Ovary (tissue), 9 donors: ENCODE measurements around the gene FAM24B. TPM values are rescaled to one million over a fixed set of nuclear protein-coding genes. Genes with fewer than 3 reads are reported as not detected.

Source experiments
- DNase-seq, 5 donors: peaks; one replicate each; pipeline ENCODE4 v3.0.0-alpha.2; 2019 to 2020
- H3K27ac ChIP-seq, 2 donors: fragments of 200-600 bp; one replicate each; pipeline versions ENCODE4 v1.5.1 to v1.8.0; 2019 to 2022
- H3K27me3 ChIP-seq: fragments of 200-600 bp; one replicate; pipeline ENCODE4 v1.8.0; 2022
- H3K36me3 ChIP-seq: fragments of 200-600 bp; sonication (generic); one replicate; pipeline ENCODE4 v1.5.1; 2019
- H3K4me1 ChIP-seq: one replicate; pipeline ENCODE4 v1.8.1; 2013; ENCODE audit warnings: mild to moderate bottlenecking, moderate library complexity; ENCODE audit not compliant: insufficient read depth
- H3K4me3 ChIP-seq: fragments of 200-600 bp; sonication (generic); one replicate; pipeline ENCODE4 v1.5.1; 2017
- H3K9me3 ChIP-seq, 2 donors: fragments of 200-600 bp in 1 of 2; sonication (generic) in 1 of 2; one replicate each; pipeline versions ENCODE4 v1.5.1 to v1.8.1; 2013 to 2019; ENCODE audit warnings: mild to moderate bottlenecking in 1 of 2, moderate library complexity in 1 of 2
- EP300 ChIP-seq: sonication (generic); formaldehyde crosslinking; IDR thresholded peaks from one replicate; pipeline ENCODE4 v1.6.1; 2017; ENCODE audit warnings: antibody characterized with exemption
- POLR2A ChIP-seq: fragments of 450-650 bp; IDR thresholded peaks from one replicate; pipeline ENCODE4 v1.6.1; 2017; ENCODE audit warnings: antibody characterized with exemption, mild to moderate bottlenecking, moderate library complexity
- WGBS, 3 donors: extraction: QIAGEN DNeasy Blood & Tissue Kit in 1 of 3; methylation state at CpG; one replicate each; pipeline versions ENCODE4 v1.1.5 to v1.1.7; 2013 to 2017; 5-methylcytosine and 5-hydroxymethylcytosine counted together
- intact Hi-C, 4 donors: fragments of 100-400 bp; cut with DNase I; formaldehyde crosslinking; loops; one replicate each; pipeline versions ENCODE4 v1.11.0 to v1.15.1; 2022 to 2023
- polyA plus RNA-seq, 2 donors: library from polyadenylated mRNA; stranded (reverse); fragments of 200-250 nt in 1 of 2; fragments of 350-450 nt in 1 of 2; fragmentation: Illumina TruSeq in 1 of 2; extraction: RNeasy Lipid Tissue Mini Kit (QIAGEN cat#74804) in 1 of 2; gene quantifications; one replicate each; pipeline ENCODE4 v1.2.3, GENCODE V29; 2013 to 2014
- total RNA-seq, 7 donors: library from RNA; depleted of rRNA in 2 of 7; stranded (reverse); fragments of >200 nt in 2 of 7; fragmentation: NEBNext Ultra II Directional in 3 of 7; extraction: Animal tissue kit (Norgen Biotek cat#: 25700) in 3 of 7; gene quantifications; one replicate each; pipeline versions ENCODE4 v1.1.0 to v1.2.4, GENCODE V29; 2016 to 2023
- TF ChIP-seq, protein P1 (sequence below), 3 donors: fragments of 450-650 bp in 2 of 3; fragments of 200-600 bp in 1 of 3; IDR thresholded peaks; one replicate each; pipeline versions ENCODE4 v1.5.1 to v1.8.0; 2016 to 2022; ENCODE audit warnings: antibody characterized with exemption in 3 of 3, mild to moderate bottlenecking in 1 of 3
- donor health status: DM: no; HTN: no; CAD: no; lungs with moderate emphysema.
- donor health status: DM: no; HTN: no; CAD: no.
- donor health status: Bipolar disorder and iron deficiency.
- donor health status: DM: yes; HTN: yes; CAD: no.
- donor health status: DM: no; HTN: no; CAD: no.
- donor health status: DM: yes; HTN: yes; CAD: no.

FAM24B gene
- total and polyA plus RNA-seq, 9 donors, result 1.8 to 4.2 (median 2.8) TPM

DNA sequence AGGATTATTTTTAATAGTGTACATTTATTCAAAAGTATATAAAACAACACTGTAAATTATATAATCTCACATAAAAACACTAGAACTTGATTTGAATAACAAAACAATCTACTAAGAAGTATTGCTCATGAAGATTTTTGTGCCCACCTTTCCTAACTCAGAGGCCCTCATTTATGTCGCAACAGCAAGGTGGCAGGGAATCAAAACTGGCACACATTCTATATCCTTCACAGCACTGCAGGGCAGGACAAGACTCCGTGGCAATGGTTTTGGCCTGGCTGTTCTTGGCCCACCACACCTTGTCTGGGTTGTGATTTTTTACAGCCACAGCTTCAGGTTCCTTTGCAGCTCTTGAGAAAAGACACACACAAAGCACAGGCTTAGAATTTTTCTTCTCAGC, 30.3 kb downstream of the FAM24B start:
- Histone ChIP-seq H3K27ac (no peak overlapping the region), H3K36me3 (no peaks in the 10 kb centered on the region)

DNA sequence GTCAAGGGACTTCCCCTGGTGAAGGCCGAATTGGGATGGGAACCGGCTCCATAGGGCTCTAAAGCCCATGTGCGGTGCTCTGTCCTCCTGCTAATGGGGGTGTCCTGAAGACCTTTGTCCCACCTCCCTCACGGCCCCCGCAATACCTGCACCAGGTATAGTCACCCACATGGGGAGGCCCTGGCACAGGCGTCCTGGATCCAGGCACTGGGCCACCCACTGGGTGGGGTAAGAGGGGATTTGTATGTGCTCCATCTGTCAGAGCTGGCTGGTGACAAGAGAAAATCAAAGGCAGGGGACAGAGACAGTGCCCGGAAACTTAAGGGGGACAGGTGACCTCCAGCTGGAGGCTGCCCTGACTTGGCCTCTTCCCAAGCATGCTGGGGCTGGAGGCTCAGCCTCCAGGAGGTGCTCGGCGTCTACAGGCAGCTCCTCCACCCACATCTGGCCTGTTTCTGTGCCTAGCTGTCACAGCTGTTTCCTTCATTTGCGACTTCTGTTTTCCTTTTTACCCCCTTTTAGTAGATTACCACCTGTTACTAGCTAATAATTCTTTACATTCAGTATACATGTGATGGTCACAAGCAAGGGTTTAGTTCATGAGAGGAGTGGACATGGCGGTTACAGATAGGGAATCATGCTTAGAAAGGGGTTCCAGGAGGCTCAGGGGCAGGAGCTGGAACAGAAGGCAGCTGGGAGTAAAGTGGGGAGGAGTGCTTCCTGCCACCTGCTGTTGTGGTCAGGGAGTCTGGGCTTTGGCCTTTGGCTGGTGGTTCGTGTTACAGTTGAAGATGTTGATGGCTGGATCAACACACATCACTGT, 31.4 kb downstream of the FAM24B start:
- H3K27ac ChIP-seq, result no peak overlapping the region
- H3K27me3 ChIP-seq, result no peaks in the 10 kb centered on the region
- TF ChIP-seq POLR2A (no peak), EP300 (no peak)
- TF ChIP-seq, protein P1, sequence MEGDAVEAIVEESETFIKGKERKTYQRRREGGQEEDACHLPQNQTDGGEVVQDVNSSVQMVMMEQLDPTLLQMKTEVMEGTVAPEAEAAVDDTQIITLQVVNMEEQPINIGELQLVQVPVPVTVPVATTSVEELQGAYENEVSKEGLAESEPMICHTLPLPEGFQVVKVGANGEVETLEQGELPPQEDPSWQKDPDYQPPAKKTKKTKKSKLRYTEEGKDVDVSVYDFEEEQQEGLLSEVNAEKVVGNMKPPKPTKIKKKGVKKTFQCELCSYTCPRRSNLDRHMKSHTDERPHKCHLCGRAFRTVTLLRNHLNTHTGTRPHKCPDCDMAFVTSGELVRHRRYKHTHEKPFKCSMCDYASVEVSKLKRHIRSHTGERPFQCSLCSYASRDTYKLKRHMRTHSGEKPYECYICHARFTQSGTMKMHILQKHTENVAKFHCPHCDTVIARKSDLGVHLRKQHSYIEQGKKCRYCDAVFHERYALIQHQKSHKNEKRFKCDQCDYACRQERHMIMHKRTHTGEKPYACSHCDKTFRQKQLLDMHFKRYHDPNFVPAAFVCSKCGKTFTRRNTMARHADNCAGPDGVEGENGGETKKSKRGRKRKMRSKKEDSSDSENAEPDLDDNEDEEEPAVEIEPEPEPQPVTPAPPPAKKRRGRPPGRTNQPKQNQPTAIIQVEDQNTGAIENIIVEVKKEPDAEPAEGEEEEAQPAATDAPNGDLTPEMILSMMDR (IDR thresholded peaks at IDR 0.05), result no peak
- H3K9me3 ChIP-seq, result no peaks in the 10 kb centered on the region
- H3K4me1 ChIP-seq, result no peaks in the 10 kb centered on the region
- H3K36me3 ChIP-seq, result no peaks in the 10 kb centered on the region
- WGBS, 3 donors, result 72 to 78% (median 72%) methylated on average over 12 of the region's 12 CpGs
- H3K4me3 ChIP-seq, result no peak overlapping the region
- intact Hi-C loops, result no loop called here
- DNase-seq, result no peak

More for the DNA sequence above, 30.3 kb downstream of the FAM24B start:
- no peak for DNase-seq
- TF ChIP-seq POLR2A, result no peak
- TF ChIP-seq, protein P1 (IDR thresholded peaks at IDR 0.05), result no peak
- TF ChIP-seq EP300, result no peak
- H3K27me3 ChIP-seq, result no peaks in the 10 kb centered on the region
- intact Hi-C loops, result no loop called here
- 49 to 80% (median 57%) methylated on average over 2 of the region's 2 CpGs for WGBS, 3 donors
- H3K4me3 ChIP-seq, result no peak overlapping the region
- H3K9me3 ChIP-seq, result no peaks in the 10 kb centered on the region
- H3K4me1 ChIP-seq, result no peaks in the 10 kb centered on the region

GRCh38 chr10:122845783-122846332, 33.5 kb downstream of the FAM24B start, which contains the start of gene CUZD1:
Gene CUZD1, minus strand, starts transcription at chr10:122845857. Its CDS starts 14 bp downstream, at chr10:122845843.
- no peak for DNase-seq
- no peak for TF ChIP-seq EP300
- no peak for TF ChIP-seq POLR2A
- Histone ChIP-seq H3K9me3 (no peaks in the 10 kb centered on the region), H3K27me3 (no peaks in the 10 kb centered on the region), H3K27ac (no peak within 1 kb of the TSS), H3K4me3 (no peak within 1 kb of the TSS), H3K36me3 (no peaks in the 10 kb centered on the region), H3K4me1 (no peaks in the 10 kb centered on the region)
- intact Hi-C loops, result no loop called here
- WGBS, 3 donors, result 62 to 84% (median 80%) methylated on average over 5 of the region's 5 CpGs

GRCh38 chr10:122844146-122844545, 35.2 kb downstream of the FAM24B start:
- intact Hi-C loops, result no loop called here
- no peak for DNase-seq
- H3K4me3 ChIP-seq, result no peak overlapping the region
- no peaks in the 10 kb centered on the region for H3K36me3 ChIP-seq
- no peaks in the 10 kb centered on the region for H3K27me3 ChIP-seq
- H3K27ac ChIP-seq, result no peak overlapping the region
- H3K9me3 ChIP-seq, result no peaks in the 10 kb centered on the region
- 92 to 94% (median 93%) methylated on average over 4 of the region's 4 CpGs for WGBS, 3 donors
- no peaks in the 10 kb centered on the region for H3K4me1 ChIP-seq
- TF ChIP-seq POLR2A (no peak), EP300 (no peak)
- TF ChIP-seq, protein P1 (IDR thresholded peaks at IDR 0.05), result no peak

DNA sequence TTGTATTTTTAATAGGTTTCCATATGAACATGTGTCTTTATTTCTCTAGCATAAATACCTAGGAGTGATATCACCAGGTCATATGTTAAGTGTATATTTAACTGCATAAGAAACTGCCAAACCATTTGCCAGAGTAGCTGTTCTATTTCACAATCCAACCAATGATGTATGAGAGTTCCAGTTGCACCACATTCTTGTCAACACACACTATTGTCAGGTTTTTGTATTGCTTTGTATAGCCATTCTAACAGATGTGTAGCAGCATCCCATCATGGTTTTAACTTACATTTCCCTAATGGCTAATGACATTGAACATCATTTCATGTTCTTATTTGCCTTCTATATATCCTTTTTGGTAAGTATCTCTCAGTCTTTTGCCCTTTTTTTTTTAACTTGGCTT, 37.8 kb downstream of the FAM24B start:
- intact Hi-C loops, result no loop called here
- Histone ChIP-seq H3K27me3 (no peaks in the 10 kb centered on the region), H3K4me3 (no peak overlapping the region), H3K27ac (no peak overlapping the region), H3K9me3 (no peaks in the 10 kb centered on the region), H3K36me3 (no peaks in the 10 kb centered on the region), H3K4me1 (no peaks in the 10 kb centered on the region)
- TF ChIP-seq, protein P1 (IDR thresholded peaks at IDR 0.05), result no peak
- TF ChIP-seq POLR2A (no peak), EP300 (no peak)
- DNase-seq, result no peak
